NCI-H524 treated with DMSO at 0.1 percent for 48 hours (cell line): ENCODE results near the gene HOXA7.
A peak's percentile ranks its signal among the peaks of the same experiment; 100 is the strongest.

Experiments
- DNase-seq: peaks from one replicate; lab custom pipeline; 2025; lab: John Stamatoyannopoulos, UW

The HOXA7 gene

GRCh38 chr7:27170426-27171324, 14.2 kb upstream of the HOXA7 start:
- no peak for DNase-seq

GRCh38 chr7:27169658-27170425, 13.4 kb upstream of the HOXA7 start:
- DNase-seq, result no peak

- peak; percentile 27 for DNase-seq
Measured at GRCh38 chr7:27168265-27168947, 11.9 kb upstream of the HOXA7 start.

- DNase-seq, result no peak
Measured at GRCh38 chr7:27167916-27168264, 11.4 kb upstream of the HOXA7 start.

GRCh38 chr7:27166531-27167505, 10.3 kb upstream of the HOXA7 start:
- no peak for DNase-seq

GRCh38 chr7:27165996-27166530, 9.6 kb upstream of the HOXA7 start:
- no peak for DNase-seq

- no peak for DNase-seq
Measured at GRCh38 chr7:27165089-27165995, 8.9 kb upstream of the HOXA7 start, which contains the start of gene HOXA9. HOXA9 (minus strand) TSS chr7:27165537; CDS start chr7:27165457, 80 bp downstream.

GRCh38 chr7:27164367-27165088, 8.1 kb upstream of the HOXA7 start:
- DNase-seq, result no peak

- no peak for DNase-seq
Measured at GRCh38 chr7:27164045-27164366, 7.5 kb upstream of the HOXA7 start.

- no peak for DNase-seq
Measured at GRCh38 chr7:27163288-27164044, 7.0 kb upstream of the HOXA7 start.

- DNase-seq, result no peak
Measured at GRCh38 chr7:27162561-27163287, 6.2 kb upstream of the HOXA7 start.

GRCh38 chr7:27161721-27162560, 5.5 kb upstream of the HOXA7 start:
- DNase-seq, result no peak

- no peak for DNase-seq
Measured at GRCh38 chr7:27161214-27161720, 4.8 kb upstream of the HOXA7 start.

- DNase-seq, result no peak
Measured at GRCh38 chr7:27160546-27161213, 4.2 kb upstream of the HOXA7 start.

GRCh38 chr7:27160145-27160545, 3.7 kb upstream of the HOXA7 start:
- no peak for DNase-seq
